GM12878 (cell line): ENCODE data around the gene THSD4. TPM values are rescaled to one million over a fixed set of nuclear protein-coding genes. Genes with fewer than 3 reads are reported as not detected.

Source experiments
- ATAC-seq: fragments of 200-7000 bp; cut with Tn5 transposase; 3 replicates; pipeline ENCODE4 v1.9.1; 2020; ENCODE audit warnings: mild to moderate bottlenecking, moderate library complexity
- BruUV-seq: library from RNA; stranded (reverse); fragments of 400-500 nt; replicated peaks from 2 replicates; lab custom pipeline; 2021; lab: Mats Ljungman, UMichigan
- CTCF ChIA-PET: fragments of 300-600 bp; sonication (Branson Sonifier 250); formaldehyde crosslinking; extraction: SDS; loops from one replicate; lab custom pipeline; 2021; ENCODE audit warnings: inconsistent platforms; lab: Yijun Ruan, JAX
- POLR2A ChIA-PET: fragments of 350-600 bp; formaldehyde crosslinking; extraction: SDS; loops from one replicate; lab custom pipeline; 2021; ENCODE audit warnings: inconsistent platforms; lab: Charles Lee
- RAD21 ChIA-PET: fragments of 300-600 bp; sonication (Branson Sonifier 250); formaldehyde crosslinking; loops from one replicate; lab custom pipeline; 2023; ENCODE audit warnings: antibody characterized with exemption; ENCODE audit not compliant: unreplicated experiment; lab: Charles Lee
- SMC1A ChIA-PET: fragments of 300-600 bp; sonication (Branson Sonifier 250); formaldehyde crosslinking; loops from one replicate; lab custom pipeline; 2023; ENCODE audit not compliant: unreplicated experiment, uncharacterized antibody; lab: Charles Lee
- DNase-seq: peaks from one replicate; pipeline ENCODE4 v3.0.0-alpha.2; 2011; ENCODE audit warnings: low read depth, low spot score
- FAIRE-seq: peaks from 3 replicates; lab custom pipeline; 2011; peaks lifted over from hg19 to GRCh38; lab: Jason Lieb, UNC
- H2AFZ ChIP-seq: 2 replicates; pipeline ENCODE4 v1.6.0; 2011; ENCODE audit warnings: low read depth, low read length, control low read depth; ENCODE audit not compliant: control insufficient read depth
- H3K27ac ChIP-seq: 2 replicates; pipeline ENCODE4 v1.5.1; 2011; ENCODE audit warnings: control low read depth; ENCODE audit not compliant: control insufficient read depth, insufficient read depth
- H3K27me3 ChIP-seq, 2 experiments: replicated peaks in 1 of 2; 2 replicates each; pipeline versions ENCODE4 v1.6.0 to v1.6.1; 2011; ENCODE audit warnings: low read length in 1 of 2; ENCODE audit not compliant: control insufficient read depth in 2 of 2, insufficient read depth in 2 of 2
- H3K36me3 ChIP-seq, 2 experiments: 2 replicates each; pipeline ENCODE4 v1.5.1; 2011; ENCODE audit warnings: low read length in 1 of 2; ENCODE audit not compliant: control insufficient read depth in 2 of 2, insufficient read depth in 2 of 2
- H3K4me1 ChIP-seq: 2 replicates; pipeline ENCODE4 v1.6.1; 2011; ENCODE audit warnings: mild to moderate bottlenecking, low read length, moderate library complexity, mixed read lengths; ENCODE audit not compliant: control insufficient read depth, insufficient read depth
- H3K4me2 ChIP-seq: 2 replicates; pipeline ENCODE4 v1.6.0; 2011; ENCODE audit warnings: control low read depth; ENCODE audit not compliant: control insufficient read depth, insufficient read depth
- H3K4me3 ChIP-seq: fragments of 200-600 bp; sonication (generic); 2 replicates; pipeline ENCODE4 v1.5.1; 2016
- H3K79me2 ChIP-seq: 2 replicates; pipeline ENCODE4 v1.6.0; 2011; ENCODE audit warnings: low read length; ENCODE audit not compliant: control insufficient read depth, insufficient read depth
- H3K9ac ChIP-seq: 2 replicates; pipeline ENCODE4 v1.8.0; 2011; ENCODE audit warnings: low read length, control low read depth, mixed read lengths; ENCODE audit not compliant: control insufficient read depth, insufficient read depth
- H3K9me3 ChIP-seq: replicated peaks from 3 replicates; pipeline ENCODE4 v1.5.1; 2011; ENCODE audit warnings: mild to moderate bottlenecking, low read length; ENCODE audit not compliant: control insufficient read depth, insufficient read depth
- H4K20me1 ChIP-seq: 2 replicates; pipeline ENCODE4 v1.6.0; 2011; ENCODE audit not compliant: control insufficient read depth, insufficient read depth
- ATF7 ChIP-seq: fragments of 450-650 bp; IDR thresholded peaks from 2 replicates; pipeline ENCODE4 v1.6.1; 2016; ENCODE audit warnings: low read depth, mild to moderate bottlenecking
- BCL11A ChIP-seq: IDR thresholded peaks from 2 replicates; pipeline ENCODE4 v1.6.1; 2011; ENCODE audit warnings: low read depth, low read length
- CEBPZ ChIP-seq: fragments of 150-350 bp; IDR thresholded peaks from 2 replicates; pipeline ENCODE4 v1.6.1; 2016; ENCODE audit warnings: low read depth, low read length
- CREM ChIP-seq: IDR thresholded peaks from 2 replicates; pipeline ENCODE4 v1.6.1; 2014; ENCODE audit warnings: antibody characterized with exemption, low read depth
- FOXM1 ChIP-seq: IDR thresholded peaks from 2 replicates; pipeline ENCODE4 v1.6.1; 2012; ENCODE audit warnings: low read depth, mild to moderate bottlenecking, inconsistent platforms, low read length, moderate library complexity
- KDM1A ChIP-seq: fragments of 200-600 bp; sonication (generic); IDR thresholded peaks from 2 replicates; pipeline ENCODE4 v1.6.1; 2016; ENCODE audit warnings: borderline replicate concordance
- MTA3 ChIP-seq: IDR thresholded peaks from 2 replicates; pipeline ENCODE4 v1.6.1; 2012; ENCODE audit warnings: low read length, inconsistent platforms, borderline replicate concordance
- POU2F2 ChIP-seq: IDR thresholded peaks from 3 replicates; pipeline ENCODE4 v1.6.1; 2011; ENCODE audit warnings: low read depth, mild to moderate bottlenecking, low read length, borderline replicate concordance
- SRF ChIP-seq, 2 experiments: IDR thresholded peaks; 2 replicates each; pipeline ENCODE4 v1.6.1; 2011; ENCODE audit warnings: low read depth in 2 of 2, low read length in 2 of 2, mild to moderate bottlenecking in 1 of 2, moderate library complexity in 1 of 2
- TBL1XR1 ChIP-seq: IDR thresholded peaks from 2 replicates; pipeline ENCODE4 v1.6.1; 2012; ENCODE audit warnings: low read depth, low read length, improper control_type of control experiment
- ZBTB4 ChIP-seq: fragments of 450-650 bp; formaldehyde crosslinking; IDR thresholded peaks from 2 replicates; pipeline ENCODE4 v1.4.0; 2022; ENCODE audit warnings: mild to moderate bottlenecking, moderate library complexity
- ZNF622 ChIP-seq: fragments of 450-650 bp; IDR thresholded peaks from 2 replicates; pipeline ENCODE4 v1.6.1; 2017; ENCODE audit warnings: mild to moderate bottlenecking, inconsistent platforms
- ZZZ3 ChIP-seq: IDR thresholded peaks from 2 replicates; pipeline ENCODE4 v1.6.1; 2011; ENCODE audit warnings: low read depth; ENCODE audit not compliant: control insufficient read depth, insufficient read length
- WGBS: methylation state at CpG from one replicate; pipeline ENCODE4 v1.1.6; 2016; ENCODE audit warnings: low lambda C conversion rate; ENCODE audit not compliant: insufficient replicate concordance, insufficient coverage; ENCODE audit errors: missing lambda C conversion rate; 5-methylcytosine and 5-hydroxymethylcytosine counted together
- in situ Hi-C: fragments of 300-500 bp; cut with MboI; formaldehyde crosslinking; loops from 9 replicates; pipeline ENCODE4 v1.14.3; 2018; ENCODE audit warnings: mixed read lengths
- intact Hi-C: fragments of 100-400 bp; cut with micrococcal nuclease; formaldehyde crosslinking; loops from one replicate; pipeline ENCODE4 v1.14.2; 2022; ENCODE audit not compliant: unreplicated experiment
- polyA plus RNA-seq, 11 experiments: library from polyadenylated mRNA; depleted of rRNA in 4 of 11; unstranded in 6 of 11; stranded (reverse) in 5 of 11; fragments of >200 nt; fragmentation: Nextera tagmentation in 4 of 11; fragmentation: Illumina TruSeq in 1 of 11; extraction: Ambion mirVana in 4 of 11; extraction: Trizol in 1 of 11; gene quantifications; 1 replicate in 1 of 11; 2 replicates in 10 of 11; pipeline versions ENCODE4 v1.2.1 to v1.2.3, GENCODE V29; 2011 to 2016; ENCODE audit warnings: inconsistent platforms in 2 of 11, missing spikeins in 2 of 11, low read depth in 1 of 11
- total RNA-seq, 4 experiments: library from RNA; depleted of rRNA in 3 of 4; stranded (reverse); fragments of >200 nt in 3 of 4; fragmentation: Illumina TruSeq in 1 of 4; extraction: Trizol in 1 of 4; gene quantifications; 2 replicates each; pipeline versions ENCODE4 v1.2.1 to v1.2.3, GENCODE V29; 2013 to 2021
- TF ChIP-seq, protein P1 (sequence below): fragments of 450-650 bp; IDR thresholded peaks from 2 replicates; pipeline ENCODE4 v1.6.1; 2018; ENCODE audit warnings: mild to moderate bottlenecking, low read depth, moderate library complexity; ENCODE audit not compliant: partially characterized antibody
- TF ChIP-seq, protein P2 (sequence below): fragments of 150-350 bp; IDR thresholded peaks from 2 replicates; pipeline ENCODE4 v1.6.1; 2014; ENCODE audit warnings: mild to moderate bottlenecking, low read depth, low read length

The THSD4 gene
- total and polyA plus RNA-seq, 10 of the 15 experiments (the other 5 are each of a cell fraction or from before 2014, with no cell fraction given) = 0.04 to 0.13 (median 0.05) TPM; not detected in 7

DNA sequence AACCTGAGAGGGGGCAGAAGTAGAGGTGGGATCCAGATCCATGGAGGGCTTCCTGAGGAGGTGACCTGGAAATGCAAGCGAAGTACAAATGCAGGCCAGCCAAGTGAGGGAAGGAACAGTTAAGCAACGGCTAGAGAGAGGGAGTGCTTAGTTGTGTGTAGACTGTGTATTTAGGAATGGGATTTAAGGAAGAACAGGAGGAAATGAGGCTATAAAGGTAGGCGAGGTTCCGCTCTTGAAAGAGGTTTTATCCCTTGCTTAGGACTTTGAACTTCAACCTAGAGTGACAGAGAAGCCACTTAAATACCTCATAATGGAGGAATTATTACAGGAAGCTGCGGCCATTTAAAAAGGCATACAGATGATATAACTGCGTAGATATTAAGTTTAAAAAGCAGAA lies 295.1 kb downstream of the THSD4 start:
- Histone ChIP-seq H3K27me3 (no peaks in the 10 kb centered on the region), H3K36me3 (no peaks in the 10 kb centered on the region), H3K27ac (no peak overlapping the region), H3K79me2 (no peaks in the 10 kb centered on the region), H3K4me3 (no peak overlapping the region), H4K20me1 (no peaks in the 10 kb centered on the region), H3K9ac (no peak overlapping the region), H3K9me3 (no peaks in the 10 kb centered on the region), H3K4me2 (no peak overlapping the region), H3K4me1 (no peaks in the 10 kb centered on the region), H2AFZ (no peak overlapping the region)
- ChIA-PET CTCF (no interaction called here), SMC1A (no interaction called here), RAD21 (no interaction called here), POLR2A (no interaction called here)
- no peak for ATAC-seq
- DNase-seq = no peak
- no TSS peak for BruUV-seq
- no peak for FAIRE-seq
- in situ Hi-C loops (no loop called here), intact Hi-C loops (no loop called here)
- 33% methylated on average over 6 of the region's 6 CpGs for WGBS
- TF ChIP-seq ZNF622 (no peak), ATF7 (no peak), POU2F2 (no peak), BCL11A (no peak), SRF (IDR thresholded peaks at IDR 0.05; ENCODE audit: low read depth in 2 of 2, low read length in 2 of 2) (no peak), ZZZ3 (no peak), KDM1A (no peak), ZBTB4 (CRISPR knock-in tag) (no peak), FOXM1 (no peak), TBL1XR1 (no peak), MTA3 (no peak), CREM (no peak), CEBPZ (no peak)
- TF ChIP-seq, protein P1, sequence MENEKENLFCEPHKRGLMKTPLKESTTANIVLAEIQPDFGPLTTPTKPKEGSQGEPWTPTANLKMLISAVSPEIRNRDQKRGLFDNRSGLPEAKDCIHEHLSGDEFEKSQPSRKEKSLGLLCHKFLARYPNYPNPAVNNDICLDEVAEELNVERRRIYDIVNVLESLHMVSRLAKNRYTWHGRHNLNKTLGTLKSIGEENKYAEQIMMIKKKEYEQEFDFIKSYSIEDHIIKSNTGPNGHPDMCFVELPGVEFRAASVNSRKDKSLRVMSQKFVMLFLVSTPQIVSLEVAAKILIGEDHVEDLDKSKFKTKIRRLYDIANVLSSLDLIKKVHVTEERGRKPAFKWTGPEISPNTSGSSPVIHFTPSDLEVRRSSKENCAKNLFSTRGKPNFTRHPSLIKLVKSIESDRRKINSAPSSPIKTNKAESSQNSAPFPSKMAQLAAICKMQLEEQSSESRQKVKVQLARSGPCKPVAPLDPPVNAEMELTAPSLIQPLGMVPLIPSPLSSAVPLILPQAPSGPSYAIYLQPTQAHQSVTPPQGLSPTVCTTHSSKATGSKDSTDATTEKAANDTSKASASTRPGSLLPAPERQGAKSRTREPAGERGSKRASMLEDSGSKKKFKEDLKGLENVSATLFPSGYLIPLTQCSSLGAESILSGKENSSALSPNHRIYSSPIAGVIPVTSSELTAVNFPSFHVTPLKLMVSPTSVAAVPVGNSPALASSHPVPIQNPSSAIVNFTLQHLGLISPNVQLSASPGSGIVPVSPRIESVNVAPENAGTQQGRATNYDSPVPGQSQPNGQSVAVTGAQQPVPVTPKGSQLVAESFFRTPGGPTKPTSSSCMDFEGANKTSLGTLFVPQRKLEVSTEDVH = no peak
- TF ChIP-seq, protein P2, sequence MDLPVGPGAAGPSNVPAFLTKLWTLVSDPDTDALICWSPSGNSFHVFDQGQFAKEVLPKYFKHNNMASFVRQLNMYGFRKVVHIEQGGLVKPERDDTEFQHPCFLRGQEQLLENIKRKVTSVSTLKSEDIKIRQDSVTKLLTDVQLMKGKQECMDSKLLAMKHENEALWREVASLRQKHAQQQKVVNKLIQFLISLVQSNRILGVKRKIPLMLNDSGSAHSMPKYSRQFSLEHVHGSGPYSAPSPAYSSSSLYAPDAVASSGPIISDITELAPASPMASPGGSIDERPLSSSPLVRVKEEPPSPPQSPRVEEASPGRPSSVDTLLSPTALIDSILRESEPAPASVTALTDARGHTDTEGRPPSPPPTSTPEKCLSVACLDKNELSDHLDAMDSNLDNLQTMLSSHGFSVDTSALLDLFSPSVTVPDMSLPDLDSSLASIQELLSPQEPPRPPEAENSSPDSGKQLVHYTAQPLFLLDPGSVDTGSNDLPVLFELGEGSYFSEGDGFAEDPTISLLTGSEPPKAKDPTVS = no peak
